ENCODE data around the gene IFT20. TPM values are rescaled to one million over a fixed set of nuclear protein-coding genes. Genes with fewer than 3 reads are reported as not detected.

Gene IFT20
- total RNA-seq, 1 experiment from 2014 or later, result 34.7 TPM

- DNase-seq (ENCODE audit: low read depth), result peak; percentile 93
Observed at GRCh38 chr17:28335959-28336871, 943 bp upstream of the IFT20 start.

GRCh38 chr17:28334666-28335200 is 539 bp downstream of the IFT20 start:
- DNase-seq (ENCODE audit: low read depth), result no peak

- DNase-seq (ENCODE audit: low read depth), result no peak
Observed at GRCh38 chr17:28334171-28334570, 1.1 kb downstream of the IFT20 start.

- no peak for DNase-seq (ENCODE audit: low read depth)
Observed at GRCh38 chr17:28333083-28333746, 2.1 kb downstream of the IFT20 start.

GRCh38 chr17:28331891-28332420 is 3.3 kb downstream of the IFT20 start:
- no peak for DNase-seq (ENCODE audit: low read depth)

- DNase-seq (ENCODE audit: low read depth), result no peak
Observed at GRCh38 chr17:28330671-28331070, 4.6 kb downstream of the IFT20 start.

- DNase-seq (ENCODE audit: low read depth), result no peak
Observed at GRCh38 chr17:28328325-28328724, 6.9 kb downstream of the IFT20 start.

GRCh38 chr17:28327709-28328108 is 7.6 kb downstream of the IFT20 start:
- DNase-seq (ENCODE audit: low read depth), result no peak

GRCh38 chr17:28327031-28327607 is 8.2 kb downstream of the IFT20 start:
- DNase-seq (ENCODE audit: low read depth), result no peak

- no peak for DNase-seq (ENCODE audit: low read depth)
Observed at GRCh38 chr17:28326114-28326513, 9.2 kb downstream of the IFT20 start.

GRCh38 chr17:28325211-28325610 is 10.1 kb downstream of the IFT20 start:
- DNase-seq (ENCODE audit: low read depth), result no peak

- DNase-seq (ENCODE audit: low read depth), result no peak
Observed at GRCh38 chr17:28324781-28325180, 10.5 kb downstream of the IFT20 start.

- no peak for DNase-seq (ENCODE audit: low read depth)
Observed at GRCh38 chr17:28324267-28324745, 11.0 kb downstream of the IFT20 start.

- no peak for DNase-seq (ENCODE audit: low read depth)
Observed at GRCh38 chr17:28320215-28321061, 14.8 kb downstream of the IFT20 start.

- DNase-seq (ENCODE audit: low read depth), result no peak
Observed at GRCh38 chr17:28319598-28319935, 15.7 kb downstream of the IFT20 start.

- DNase-seq (ENCODE audit: low read depth), result peak; percentile 95
Observed at GRCh38 chr17:28318759-28319597, 16.3 kb downstream of the IFT20 start, which contains the start of gene TMEM97. Gene TMEM97 (plus strand): TSS chr17:28319200. CDS start chr17:28319240, 40 bp downstream.

- no peak for DNase-seq (ENCODE audit: low read depth)
Observed at GRCh38 chr17:28317966-28318758, 17.1 kb downstream of the IFT20 start.

- DNase-seq (ENCODE audit: low read depth), result no peak
Observed at GRCh38 chr17:28317099-28317965, 17.9 kb downstream of the IFT20 start.

Measured in M059J (cell line).